Adrenal gland (tissue), 5 donors: Measurements from ENCODE around the gene RIMS3.

Experiments
- POLR2A ChIP-seq, 2 donors: fragments of 450-650 bp; IDR thresholded peaks; one replicate each; pipeline ENCODE4 v1.6.1; 2017; ENCODE audit warnings: antibody characterized with exemption in 2 of 2, mild to moderate bottlenecking in 2 of 2, moderate library complexity in 1 of 2
- TF ChIP-seq, protein P1 (sequence below), 6 experiments: fragments of 450-650 bp in 4 of 6; fragments of 200-600 bp in 2 of 6; sonication (generic) in 1 of 6; IDR thresholded peaks; 1 replicate in 5 of 6; 2 replicates in 1 of 6; pipeline versions ENCODE4 v1.5.1 to v1.8.0; 2016 to 2021; ENCODE audit warnings: antibody characterized with exemption in 6 of 6, mild to moderate bottlenecking in 2 of 6, moderate library complexity in 1 of 6
- donor health status: DM: no; HTN: no; CAD: no.

DNA sequence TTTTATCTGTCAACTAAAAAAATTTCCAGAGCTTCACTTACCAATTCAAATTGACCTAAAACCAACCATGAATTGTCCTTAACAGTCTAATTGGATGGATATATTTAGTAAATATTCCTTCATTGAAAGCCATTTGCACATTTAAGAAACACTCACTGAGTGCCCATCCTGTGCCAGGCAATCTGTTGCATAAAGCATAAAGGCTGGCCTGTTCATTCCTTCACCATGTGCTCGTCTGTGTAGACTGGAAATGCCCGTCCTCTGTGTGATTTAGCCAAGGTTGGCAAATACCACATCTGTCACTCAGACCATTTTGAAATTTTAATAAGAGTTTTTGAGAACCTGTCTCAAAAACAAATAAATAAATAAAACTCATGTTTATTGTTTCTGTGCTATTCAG is 76.9 kb downstream of the RIMS3 start:
- TF ChIP-seq, protein P1, sequence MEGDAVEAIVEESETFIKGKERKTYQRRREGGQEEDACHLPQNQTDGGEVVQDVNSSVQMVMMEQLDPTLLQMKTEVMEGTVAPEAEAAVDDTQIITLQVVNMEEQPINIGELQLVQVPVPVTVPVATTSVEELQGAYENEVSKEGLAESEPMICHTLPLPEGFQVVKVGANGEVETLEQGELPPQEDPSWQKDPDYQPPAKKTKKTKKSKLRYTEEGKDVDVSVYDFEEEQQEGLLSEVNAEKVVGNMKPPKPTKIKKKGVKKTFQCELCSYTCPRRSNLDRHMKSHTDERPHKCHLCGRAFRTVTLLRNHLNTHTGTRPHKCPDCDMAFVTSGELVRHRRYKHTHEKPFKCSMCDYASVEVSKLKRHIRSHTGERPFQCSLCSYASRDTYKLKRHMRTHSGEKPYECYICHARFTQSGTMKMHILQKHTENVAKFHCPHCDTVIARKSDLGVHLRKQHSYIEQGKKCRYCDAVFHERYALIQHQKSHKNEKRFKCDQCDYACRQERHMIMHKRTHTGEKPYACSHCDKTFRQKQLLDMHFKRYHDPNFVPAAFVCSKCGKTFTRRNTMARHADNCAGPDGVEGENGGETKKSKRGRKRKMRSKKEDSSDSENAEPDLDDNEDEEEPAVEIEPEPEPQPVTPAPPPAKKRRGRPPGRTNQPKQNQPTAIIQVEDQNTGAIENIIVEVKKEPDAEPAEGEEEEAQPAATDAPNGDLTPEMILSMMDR (IDR thresholded peaks at IDR 0.05) = no peak
- TF ChIP-seq POLR2A (IDR thresholded peaks at IDR 0.05) = no peak
